Hippocampal formation (tissue), 2 donors: Measurements from ENCODE around the gene SLX1A.
"Not testable (repeated sequence)": the region's sequence is repeated elsewhere in the genome, so short reads cannot be mapped to it uniquely, and the experiment has no call there.

Experiments used
- DNase-seq, 2 donors: peaks; one replicate each; lab custom pipeline; 2025; lab: John Stamatoyannopoulos, UW

The SLX1A gene

GRCh38 chr16:30193615-30194014, at the start of gene SLX1A, which contains the start of gene BOLA2B:
Gene SLX1A, plus strand, starts transcription at chr16:30193875. Its CDS starts 210 bp downstream, at chr16:30194085.
Gene BOLA2B, minus strand, starts transcription at chr16:30193666. Its CDS starts 71 bp downstream, at chr16:30193595.
- DNase-seq: not testable (repeated sequence)

- no peak for DNase-seq
Measured at GRCh38 chr16:30144017-30144416, 49.7 kb upstream of the SLX1A start.

DNA sequence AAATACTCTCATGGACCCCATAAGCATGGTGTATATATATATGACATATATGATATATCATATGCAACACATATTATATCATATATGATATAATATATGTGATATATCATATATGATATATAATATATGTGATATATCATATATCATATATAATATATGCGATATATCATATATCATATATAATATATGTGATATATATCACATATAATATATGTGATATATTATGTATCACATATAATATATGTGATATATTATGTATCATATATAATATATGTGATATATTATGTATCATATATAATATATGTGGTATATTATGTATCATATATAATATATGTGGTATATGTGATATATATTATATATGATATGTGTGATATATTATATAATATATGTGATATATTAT, 48.8 kb upstream of the SLX1A start:
- DNase-seq: no peak

DNA sequence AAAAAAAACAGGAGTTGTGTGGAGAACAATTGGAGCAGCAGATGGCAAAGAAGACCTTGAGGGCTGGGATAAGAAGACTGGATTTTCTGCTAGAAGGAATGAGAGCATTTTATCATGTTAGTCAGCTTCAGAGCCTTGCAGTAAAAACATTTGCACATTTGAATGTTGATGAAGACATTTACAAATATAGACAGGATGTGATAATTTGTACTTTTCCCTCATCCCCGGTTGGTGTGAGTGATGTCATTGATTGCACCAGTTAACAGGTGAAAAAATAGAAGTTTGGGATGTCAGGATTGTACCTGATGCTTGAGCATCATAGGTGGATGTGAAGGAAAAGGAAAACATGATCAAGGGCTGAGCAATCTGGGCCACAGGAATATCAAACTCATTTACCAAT, 48.0 kb upstream of the SLX1A start:
- no peak for DNase-seq

- DNase-seq: no peak
Measured at GRCh38 chr16:30147843-30148510, 45.7 kb upstream of the SLX1A start.

DNA sequence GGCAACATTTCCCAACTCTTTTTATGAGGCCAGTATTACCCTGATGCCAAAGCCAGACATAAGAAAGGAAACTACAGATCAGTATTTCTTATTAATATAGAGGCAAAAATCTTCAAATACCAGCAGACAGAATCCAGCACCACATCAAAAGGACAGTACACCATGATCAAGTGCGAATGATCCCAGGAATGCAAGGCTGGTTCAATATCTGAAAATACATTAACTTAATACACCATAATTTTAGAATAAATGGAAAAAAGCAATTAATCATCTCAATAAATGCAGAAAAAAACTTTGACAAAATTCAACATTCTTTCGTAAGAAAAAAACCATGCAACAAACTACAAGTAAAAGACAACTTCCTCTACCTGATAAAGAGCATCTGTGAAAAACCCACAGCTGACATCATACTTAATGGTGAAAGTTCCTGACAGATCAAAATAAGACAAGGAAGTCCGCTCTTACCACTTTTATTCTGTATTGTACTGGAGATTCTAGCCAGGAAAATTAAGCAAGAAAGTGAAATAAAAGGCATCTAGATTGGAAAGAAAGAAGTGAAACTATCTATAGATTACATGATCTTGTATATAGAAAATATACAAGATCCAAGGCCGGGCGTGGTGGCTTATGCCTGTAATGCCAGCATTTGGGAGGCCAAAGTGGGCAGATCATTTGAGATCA, 44.3 kb upstream of the SLX1A start:
- no peak for DNase-seq

GRCh38 chr16:30151091-30151490, 42.6 kb upstream of the SLX1A start:
- no peak for DNase-seq

GRCh38 chr16:30152517-30152916, 41.2 kb upstream of the SLX1A start:
- DNase-seq: no peak

DNA sequence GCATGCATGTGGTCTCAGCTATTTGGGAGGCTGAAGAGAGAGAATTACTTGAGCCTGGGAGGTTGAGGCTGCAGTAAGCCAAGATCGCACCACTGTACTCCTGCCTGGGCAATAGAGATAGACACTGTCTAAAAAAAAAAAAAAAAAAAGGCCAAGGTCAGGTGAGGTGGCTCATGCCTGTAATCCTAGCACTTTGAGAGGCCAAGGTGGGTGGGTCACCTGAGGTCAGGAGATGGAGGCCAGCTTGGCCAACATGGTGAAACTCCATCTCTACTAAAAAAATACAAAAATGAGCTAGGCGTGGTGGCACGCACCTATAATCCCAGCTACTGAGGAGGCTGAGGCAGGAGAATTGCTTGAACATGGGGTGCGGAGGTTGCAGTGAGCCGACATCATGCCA, 38.5 kb upstream of the SLX1A start:
- DNase-seq: no peak

DNA sequence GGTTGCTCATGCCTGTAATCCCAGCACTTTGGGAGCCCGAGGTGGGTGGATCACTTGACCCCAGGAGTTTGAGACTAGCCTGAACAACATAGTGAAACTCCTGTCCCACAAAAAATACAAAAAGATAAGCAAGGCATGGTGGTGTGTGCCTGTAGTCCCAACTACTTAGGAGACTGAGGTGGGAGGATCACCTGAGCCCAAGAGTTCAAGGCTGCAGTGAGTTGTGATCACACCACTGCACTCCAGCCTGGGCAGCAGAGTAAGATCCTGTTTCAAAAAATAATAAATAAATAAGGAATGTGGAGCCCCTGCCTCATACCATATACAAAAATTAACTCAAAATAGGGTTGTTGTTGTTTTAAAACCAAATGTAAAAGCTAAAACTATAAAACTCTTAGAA, 36.5 kb upstream of the SLX1A start:
- no peak for DNase-seq

DNA sequence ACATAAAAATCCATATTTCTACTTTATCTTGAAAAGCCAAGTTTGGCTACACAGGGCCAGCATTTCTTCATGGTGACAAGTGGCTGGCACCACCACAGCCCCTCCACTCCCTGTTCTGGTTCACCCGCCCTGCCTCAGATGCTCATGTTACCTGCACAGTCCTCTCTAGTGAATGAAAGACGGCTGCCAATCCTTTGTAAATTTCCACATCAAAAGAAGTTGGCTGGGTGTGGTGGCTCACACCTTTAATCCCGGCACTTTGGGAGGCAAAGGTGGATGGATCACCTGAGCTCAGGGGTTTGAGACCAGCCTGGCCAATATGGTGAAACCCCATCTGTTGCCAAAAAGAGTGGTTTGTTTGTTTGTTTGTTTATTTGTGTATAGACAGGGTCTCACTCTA, 30.1 kb upstream of the SLX1A start:
- DNase-seq: no peak

DNA sequence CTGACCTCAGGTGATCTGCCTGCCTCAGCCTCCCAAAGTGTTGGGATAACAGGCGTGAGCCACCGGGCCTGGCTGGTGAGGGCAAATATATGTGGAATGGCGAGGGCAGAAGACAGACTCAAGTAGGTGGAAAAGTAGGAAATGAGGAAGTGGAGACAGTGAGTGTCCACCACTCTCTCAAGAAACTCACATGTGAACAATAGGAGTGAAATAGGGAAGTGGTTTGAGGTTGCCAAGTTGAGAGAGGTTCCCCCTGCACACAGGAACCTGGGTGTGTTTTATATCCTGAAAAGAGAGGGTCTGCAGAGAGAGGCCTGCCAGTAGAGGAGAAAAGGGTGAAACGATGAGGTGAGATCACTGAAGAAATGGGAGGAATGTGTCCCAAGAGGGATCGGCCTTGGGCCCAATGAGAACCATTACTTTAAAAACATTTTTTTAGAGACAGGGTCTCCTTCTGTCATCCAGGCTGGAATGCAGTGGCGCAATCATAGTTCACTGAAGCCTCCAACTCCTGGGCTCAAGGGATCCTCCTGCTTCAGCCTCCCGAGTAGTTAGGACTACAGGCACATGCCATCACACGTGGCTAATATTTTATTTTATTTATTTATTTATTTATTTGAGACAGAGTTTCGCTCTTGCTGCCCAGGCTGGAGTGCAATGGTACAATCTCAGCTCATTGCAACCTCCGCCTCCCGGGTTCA, 27.3 kb upstream of the SLX1A start:
- DNase-seq: peak in 1 of 2 donors; percentile 29

GRCh38 chr16:30168746-30169145, 24.9 kb upstream of the SLX1A start:
- not testable (repeated sequence) for DNase-seq

GRCh38 chr16:30169416-30169815, 24.3 kb upstream of the SLX1A start:
- DNase-seq: not testable (repeated sequence)

- not testable (repeated sequence) for DNase-seq
Measured at GRCh38 chr16:30170145-30170544, 23.5 kb upstream of the SLX1A start.

GRCh38 chr16:30173054-30173453, 20.6 kb upstream of the SLX1A start:
- DNase-seq: no peak

- DNase-seq: not testable (repeated sequence)
Measured at GRCh38 chr16:30176876-30177275, 16.8 kb upstream of the SLX1A start.

DNA sequence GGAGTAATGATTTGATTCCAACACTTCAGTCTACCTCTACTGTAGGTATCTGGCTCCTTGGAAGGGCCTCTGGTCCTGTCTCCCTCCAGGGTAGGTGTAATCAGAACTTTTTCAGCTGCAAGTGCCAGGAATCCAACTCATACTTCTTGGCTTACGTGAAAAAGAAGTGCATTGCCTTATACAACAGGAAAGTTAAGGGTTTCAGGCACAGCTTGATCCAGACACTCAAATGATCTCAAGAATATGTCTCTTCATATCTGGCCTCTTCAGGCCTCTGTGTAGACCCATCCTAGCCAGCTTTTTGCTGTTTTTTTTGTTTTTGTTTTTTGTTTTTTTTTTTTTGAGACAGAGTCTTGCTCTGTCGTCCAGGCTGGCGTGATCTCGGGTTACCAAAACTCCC, 14.5 kb upstream of the SLX1A start:
- no peak for DNase-seq

GRCh38 chr16:30179931-30180330, 13.7 kb upstream of the SLX1A start:
- no peak for DNase-seq

DNA sequence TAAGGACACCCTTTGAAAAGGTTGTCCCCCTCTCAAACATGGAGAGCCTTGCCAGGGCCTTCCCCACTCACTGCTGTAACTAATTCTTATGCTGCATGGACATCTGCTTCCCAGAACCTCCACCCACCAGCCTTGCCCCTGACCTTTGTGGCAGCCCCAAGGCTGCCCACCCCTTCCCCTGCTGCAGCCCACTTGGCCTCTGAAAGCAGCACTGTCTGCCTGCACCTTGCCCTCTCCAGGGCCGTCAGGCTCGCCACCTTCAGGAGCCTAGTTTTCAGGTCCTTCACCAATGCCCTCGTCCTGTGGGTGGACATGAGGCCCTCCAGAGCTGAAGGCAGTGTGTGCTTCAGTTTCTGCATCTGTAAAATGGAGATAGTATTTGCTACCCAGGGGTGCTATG, 12.9 kb upstream of the SLX1A start:
- DNase-seq: no peak

GRCh38 chr16:30183233-30184095, 10.2 kb upstream of the SLX1A start, which contains the start of gene CORO1A:
Gene CORO1A, plus strand, starts transcription at chr16:30183602. Its CDS starts 1,608 bp downstream, at chr16:30185210.
- peak; percentile 68 to 79 for DNase-seq
